ENCODE measurements around the gene NPPA.

- TF ChIP-seq CTCF (IDR thresholded peaks at IDR 0.05) = no peak
- no peak for TF ChIP-seq POLR2AphosphoS5 (IDR thresholded peaks at IDR 0.05)
- TF ChIP-seq POLR2A (IDR thresholded peaks at IDR 0.05) = no peak
- TF ChIP-seq EP300 (IDR thresholded peaks at IDR 0.05) = no peak
These were observed 40.5 kb downstream of the NPPA start for GRCh38 chr1:11807133-11807532.

Measured in suprapubic skin (tissue), 4 donors.